Non-pigmented ciliary epithelial cell (primary cell): ENCODE data around the gene ZP3.
"Not testable (repeated sequence)": the region's sequence is repeated elsewhere in the genome, so short reads cannot be mapped to it uniquely, and the experiment has no call there.

Experiments
- DNase-seq: peaks from one replicate; pipeline ENCODE4 v3.0.0-alpha.2; 2010; ENCODE audit warnings: low read depth

The ZP3 gene

GRCh38 chr7:76485822-76486610 is 61.3 kb downstream of the ZP3 start:
- DNase-seq = not testable (repeated sequence)

- DNase-seq = not testable (repeated sequence)
Observed at GRCh38 chr7:76486618-76487017, 61.9 kb downstream of the ZP3 start.

- not testable (repeated sequence) for DNase-seq
Observed at GRCh38 chr7:76487969-76488368, 63.2 kb downstream of the ZP3 start.
